ENCODE data around the gene GSK3B. TPM values are rescaled to one million over a fixed set of nuclear protein-coding genes. Genes with fewer than 3 reads are reported as not detected.

The GSK3B gene
- total RNA-seq, 1 experiment from 2014 or later = 50.0 TPM

DNA sequence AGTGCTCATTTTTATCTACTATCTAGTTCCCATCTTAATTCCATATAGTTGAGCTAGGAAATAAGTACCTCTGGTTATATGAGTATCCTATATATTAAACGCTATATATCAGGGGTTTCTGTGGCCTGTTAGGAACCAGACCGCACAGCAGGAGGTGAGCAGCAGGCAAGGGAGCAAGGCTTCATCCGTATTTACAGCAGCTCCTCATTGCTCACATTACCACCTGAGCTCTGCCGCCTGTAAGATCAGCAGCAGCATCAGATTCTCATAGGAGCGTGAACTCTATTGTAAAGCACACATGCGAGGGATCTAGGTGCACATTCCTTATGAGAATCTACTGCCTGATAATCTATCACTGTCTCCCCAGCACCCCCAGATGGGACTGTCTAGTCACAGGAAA is 23.0 kb downstream of the GSK3B start (continued):
- no peak for TF ChIP-seq YY1 (IDR thresholded peaks at IDR 0.05; ENCODE audit: extremely low read depth, insufficient replicate concordance, low read depth, low read length)
- TF ChIP-seq SIN3A (IDR thresholded peaks at IDR 0.05; ENCODE audit: low read depth) = no peak
- no peak for TF ChIP-seq JUND (IDR thresholded peaks at IDR 0.05)
- TF ChIP-seq, protein P1, sequence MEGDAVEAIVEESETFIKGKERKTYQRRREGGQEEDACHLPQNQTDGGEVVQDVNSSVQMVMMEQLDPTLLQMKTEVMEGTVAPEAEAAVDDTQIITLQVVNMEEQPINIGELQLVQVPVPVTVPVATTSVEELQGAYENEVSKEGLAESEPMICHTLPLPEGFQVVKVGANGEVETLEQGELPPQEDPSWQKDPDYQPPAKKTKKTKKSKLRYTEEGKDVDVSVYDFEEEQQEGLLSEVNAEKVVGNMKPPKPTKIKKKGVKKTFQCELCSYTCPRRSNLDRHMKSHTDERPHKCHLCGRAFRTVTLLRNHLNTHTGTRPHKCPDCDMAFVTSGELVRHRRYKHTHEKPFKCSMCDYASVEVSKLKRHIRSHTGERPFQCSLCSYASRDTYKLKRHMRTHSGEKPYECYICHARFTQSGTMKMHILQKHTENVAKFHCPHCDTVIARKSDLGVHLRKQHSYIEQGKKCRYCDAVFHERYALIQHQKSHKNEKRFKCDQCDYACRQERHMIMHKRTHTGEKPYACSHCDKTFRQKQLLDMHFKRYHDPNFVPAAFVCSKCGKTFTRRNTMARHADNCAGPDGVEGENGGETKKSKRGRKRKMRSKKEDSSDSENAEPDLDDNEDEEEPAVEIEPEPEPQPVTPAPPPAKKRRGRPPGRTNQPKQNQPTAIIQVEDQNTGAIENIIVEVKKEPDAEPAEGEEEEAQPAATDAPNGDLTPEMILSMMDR (IDR thresholded peaks at IDR 0.05 in 2 of 3, conservative IDR thresholded peaks at IDR 0.05 in 1 of 3; ENCODE audit: borderline replicate concordance in 1 of 3, insufficient read depth in 1 of 3, low read depth in 2 of 3, low read length in 2 of 3) = no peak
- TF ChIP-seq EZH2phosphoT487 (IDR thresholded peaks at IDR 0.05; ENCODE audit: borderline replicate concordance) = no peak

DNA sequence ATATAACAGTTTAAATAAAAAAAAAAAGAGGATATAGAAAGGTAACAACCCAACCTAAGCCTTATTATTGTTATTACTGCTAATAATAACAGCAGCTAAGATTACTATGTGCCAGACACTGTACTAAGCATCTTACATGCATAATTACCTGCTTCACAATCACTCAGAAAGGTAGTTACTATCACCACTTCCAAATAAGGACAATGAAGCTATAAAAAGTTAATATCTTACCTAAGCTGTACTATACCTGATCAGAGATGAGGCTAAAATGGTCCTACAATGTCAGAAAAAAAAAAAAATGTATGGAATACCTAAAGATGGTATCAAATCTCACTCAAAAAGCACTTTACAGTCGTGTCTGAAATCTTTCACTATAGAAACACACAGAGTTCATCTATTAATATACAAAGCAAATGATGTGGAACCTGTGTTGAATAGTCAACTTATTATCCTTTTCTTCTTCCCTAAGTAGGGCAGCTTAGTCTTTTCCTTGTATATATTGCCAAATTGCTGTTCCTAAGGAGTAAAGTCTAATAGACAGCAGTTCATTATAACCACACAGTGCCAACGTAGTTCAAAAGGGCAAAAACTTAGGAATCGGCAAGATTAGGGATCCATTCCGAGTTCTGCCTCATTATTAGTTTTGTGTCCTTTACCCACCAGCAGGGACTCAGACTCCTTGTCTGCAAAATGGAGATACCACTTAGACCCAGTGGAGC is 23.8 kb downstream of the GSK3B start:
- peaks cover 21% of the 10 kb centered on the region; the same call in 1 of the 2 replicates for H4K20me1 ChIP-seq (ENCODE audit: insufficient read depth)
- BruUV-seq (replicated peaks) = no TSS peak
- no peaks in the 10 kb centered on the region for H3K9me3 ChIP-seq (ENCODE audit: control insufficient read depth in 1 of 2, insufficient read depth in 1 of 2, low read depth in 1 of 2, low read length in 2 of 2)
- no peaks in the 10 kb centered on the region for H3K27me3 ChIP-seq (ENCODE audit: insufficient read depth, low read length)
- intact Hi-C loops (cut with micrococcal nuclease) = no loop called here
- ATAC-seq = no peak
- H3K27ac ChIP-seq (ENCODE audit: low read depth, low read length) = no peak overlapping the region
- H3K79me2 ChIP-seq (ENCODE audit: insufficient read depth, low read length) = peaks cover 92% of the 10 kb centered on the region
- no peak overlapping the region for H2AFZ ChIP-seq (ENCODE audit: low read depth, low read length, poor library complexity, severe bottlenecking)
- TF ChIP-seq RAD21 (IDR thresholded peaks at IDR 0.05; ENCODE audit: low read depth) (no peak), FOSL1 (IDR thresholded peaks at IDR 0.05; ENCODE audit: low read depth) (no peak), YY1 (IDR thresholded peaks at IDR 0.05; ENCODE audit: extremely low read depth, insufficient replicate concordance, low read depth, low read length) (no peak), SIN3A (IDR thresholded peaks at IDR 0.05; ENCODE audit: low read depth) (no peak), ELF1 (IDR thresholded peaks at IDR 0.05; ENCODE audit: borderline replicate concordance, low read depth) (no peak)
- ChIA-PET POLR2A (no interaction called here), CTCF (no interaction called here), RAD21 (ENCODE audit: low non-redundant PET in 1 of 2, low total read pairs in 2 of 2, uncharacterized antibody in 2 of 2, unreplicated experiment in 2 of 2) (no interaction called here)
- no peak overlapping the region for H3K4me3 ChIP-seq (replicated peaks in 1 of 2; ENCODE audit: low read depth in 1 of 2, low read length in 2 of 2)
- no peak overlapping the region for H3K9ac ChIP-seq (ENCODE audit: low read length)
- H3K4me1 ChIP-seq (ENCODE audit: control insufficient read depth in 1 of 2, insufficient read depth in 2 of 2, low read length in 2 of 2) = no peaks in the 10 kb centered on the region
- no peak overlapping the region for H3K4me2 ChIP-seq (ENCODE audit: low read length)
- no peaks in the 10 kb centered on the region for H3K9me2 ChIP-seq (ENCODE audit: insufficient read depth)
- no peak for DNase-seq (ENCODE audit: low read depth, low spot score)
- no peaks in the 10 kb centered on the region for H3K36me3 ChIP-seq (ENCODE audit: control insufficient read depth in 1 of 2, insufficient read depth in 2 of 2, low read length in 2 of 2)

Measured in HCT116 (cell line).